Breast epithelium (tissue), 4 donors: Measurements from ENCODE around the gene CAMTA1. TPM values are rescaled to one million over a fixed set of nuclear protein-coding genes. Genes with fewer than 3 reads are reported as not detected.

ENCODE experiments used
- DNase-seq, 2 donors: peaks; one replicate each; pipeline ENCODE4 v3.0.0-alpha.2; 2019; ENCODE audit warnings: low spot score in 2 of 2
- H3K27ac ChIP-seq, 2 donors: fragments of 200-600 bp; sonication (generic) in 1 of 2; one replicate each; pipeline ENCODE4 v1.5.1; 2016 to 2019; ENCODE audit warnings: mild to moderate bottlenecking in 1 of 2
- H3K27me3 ChIP-seq, 2 donors: fragments of 200-600 bp; sonication (generic) in 1 of 2; one replicate each; pipeline versions ENCODE4 v1.5.1 to v1.6.0; 2017 to 2019; ENCODE audit warnings: control low read depth in 1 of 2, mild to moderate bottlenecking in 1 of 2
- H3K36me3 ChIP-seq: fragments of 200-600 bp; one replicate; pipeline ENCODE4 v1.5.1; 2019
- H3K4me1 ChIP-seq, 2 donors: fragments of 200-600 bp; sonication (generic); one replicate each; pipeline ENCODE4 v1.5.1; 2016 to 2019; ENCODE audit warnings: control low read depth in 1 of 2
- H3K4me3 ChIP-seq, 3 donors: fragments of 200-600 bp; sonication (generic); 1 replicate in 2 of 3; 2 replicates in 1 of 3; pipeline ENCODE4 v1.5.1; 2016 to 2019; ENCODE audit warnings: mild to moderate bottlenecking in 3 of 3, moderate library complexity in 2 of 3
- H3K9me3 ChIP-seq, 2 donors: fragments of 200-600 bp; sonication (generic) in 1 of 2; one replicate each; pipeline ENCODE4 v1.5.1; 2016 to 2019; ENCODE audit warnings: control low read depth in 1 of 2
- CTCF ChIP-seq, 3 donors: fragments of 450-650 bp; IDR thresholded peaks; one replicate each; pipeline ENCODE4 v1.5.1; 2016 to 2017; ENCODE audit warnings: antibody characterized with exemption in 3 of 3, mild to moderate bottlenecking in 3 of 3, moderate library complexity in 3 of 3
- POLR2A ChIP-seq: fragments of 450-650 bp; IDR thresholded peaks from one replicate; pipeline ENCODE4 v1.6.1; 2016; ENCODE audit warnings: antibody characterized with exemption, mild to moderate bottlenecking, moderate library complexity
- POLR2AphosphoS5 ChIP-seq, 3 donors: sonication (generic); formaldehyde crosslinking; IDR thresholded peaks; one replicate each; pipeline ENCODE4 v1.6.1; 2017; ENCODE audit warnings: antibody characterized with exemption in 3 of 3
- intact Hi-C: fragments of 100-400 bp; cut with DNase I; formaldehyde crosslinking; loops from one replicate; pipeline ENCODE4 v1.15.1; 2023; ENCODE audit warnings: low total_unique reads
- total RNA-seq, 3 donors: library from RNA; depleted of rRNA; stranded (reverse); fragments of >200 nt; gene quantifications; one replicate each; pipeline ENCODE4 v1.1.0, GENCODE V29; 2016

Gene CAMTA1
- total RNA-seq, 3 donors from 2014 or later: 53.4 to 84.0 (median 61.9) TPM

GRCh38 chr1:6745073-6745472, 40.2 kb upstream of the CAMTA1 start:
- no peak for DNase-seq
- no peak overlapping the region for H3K4me3 ChIP-seq
- H3K27ac ChIP-seq: no peak overlapping the region
- TF ChIP-seq CTCF (IDR thresholded peaks at IDR 0.05) (no peak), POLR2AphosphoS5 (IDR thresholded peaks at IDR 0.05) (no peak)
- intact Hi-C loops: no loop called here
- no peaks in the 10 kb centered on the region for H3K36me3 ChIP-seq
- H3K4me1 ChIP-seq: no peaks in the 10 kb centered on the region
- H3K9me3 ChIP-seq: no peaks in the 10 kb centered on the region
- H3K27me3 ChIP-seq: no peaks in the 10 kb centered on the region

- DNase-seq: no peak
- intact Hi-C loops: loop anchor here (1.0 kb wide), 1 partner anchor 39 kb away; no protein-coding TSS in a partner anchor
- Histone ChIP-seq H3K4me1 (no peaks in the 10 kb centered on the region), H3K27me3 (no peaks in the 10 kb centered on the region), H3K36me3 (no peaks in the 10 kb centered on the region), H3K4me3 (no peak overlapping the region), H3K9me3 (no peaks in the 10 kb centered on the region), H3K27ac (no peak overlapping the region)
- no peak for TF ChIP-seq POLR2A
These were observed 37.6 kb upstream of the CAMTA1 start for GRCh38 chr1:6747674-6748073.

GRCh38 chr1:6750490-6750889, 34.8 kb upstream of the CAMTA1 start:
- Histone ChIP-seq H3K27me3 (no peaks in the 10 kb centered on the region), H3K4me1 (no peaks in the 10 kb centered on the region), H3K9me3 (no peaks in the 10 kb centered on the region), H3K36me3 (no peaks in the 10 kb centered on the region), H3K27ac (no peak overlapping the region), H3K4me3 (no peak overlapping the region)
- DNase-seq: no peak
- TF ChIP-seq POLR2A: no peak
- no peak for TF ChIP-seq CTCF (IDR thresholded peaks at IDR 0.05)
- TF ChIP-seq POLR2AphosphoS5 (IDR thresholded peaks at IDR 0.05): no peak
- intact Hi-C loops: no loop called here

GRCh38 chr1:6753320-6754140, 31.7 kb upstream of the CAMTA1 start:
- Histone ChIP-seq H3K4me3 (no peak overlapping the region), H3K9me3 (no peaks in the 10 kb centered on the region), H3K36me3 (no peaks in the 10 kb centered on the region), H3K27ac (no peak overlapping the region), H3K4me1 (no peaks in the 10 kb centered on the region), H3K27me3 (no peaks in the 10 kb centered on the region)
- intact Hi-C loops: no loop called here
- no peak for DNase-seq
- TF ChIP-seq POLR2AphosphoS5 (IDR thresholded peaks at IDR 0.05) (no peak), POLR2A (no peak), CTCF (IDR thresholded peaks at IDR 0.05) (no peak)

- no peak for DNase-seq
- Histone ChIP-seq H3K4me3 (no peak overlapping the region), H3K27ac (no peak overlapping the region), H3K27me3 (no peaks in the 10 kb centered on the region), H3K9me3 (no peaks in the 10 kb centered on the region), H3K36me3 (no peaks in the 10 kb centered on the region), H3K4me1 (no peaks in the 10 kb centered on the region)
- intact Hi-C loops: no loop called here
- TF ChIP-seq POLR2AphosphoS5 (IDR thresholded peaks at IDR 0.05) (no peak), CTCF (IDR thresholded peaks at IDR 0.05) (no peak), POLR2A (no peak)
These were observed 28.8 kb upstream of the CAMTA1 start for GRCh38 chr1:6756457-6756856.
